Coronary artery (tissue), 2 donors: Measurements from ENCODE around the gene MOB3B.

ENCODE experiments used
- DNase-seq: peaks from one replicate; pipeline ENCODE4 v3.0.0-alpha.2; 2017; ENCODE audit warnings: low spot score
- H3K27ac ChIP-seq, 2 donors: fragments of 200-600 bp; sonication (generic); one replicate each; pipeline ENCODE4 v1.5.1; 2016 to 2019
- H3K4me3 ChIP-seq: fragments of 200-600 bp; sonication (generic); 2 replicates; pipeline ENCODE4 v1.5.1; 2016; ENCODE audit warnings: mild to moderate bottlenecking, moderate library complexity
- TF ChIP-seq, protein P1 (sequence below): fragments of 200-600 bp; sonication (generic); IDR thresholded peaks from one replicate; pipeline ENCODE4 v1.5.1; 2019; ENCODE audit warnings: antibody characterized with exemption

MOB3B gene

DNA sequence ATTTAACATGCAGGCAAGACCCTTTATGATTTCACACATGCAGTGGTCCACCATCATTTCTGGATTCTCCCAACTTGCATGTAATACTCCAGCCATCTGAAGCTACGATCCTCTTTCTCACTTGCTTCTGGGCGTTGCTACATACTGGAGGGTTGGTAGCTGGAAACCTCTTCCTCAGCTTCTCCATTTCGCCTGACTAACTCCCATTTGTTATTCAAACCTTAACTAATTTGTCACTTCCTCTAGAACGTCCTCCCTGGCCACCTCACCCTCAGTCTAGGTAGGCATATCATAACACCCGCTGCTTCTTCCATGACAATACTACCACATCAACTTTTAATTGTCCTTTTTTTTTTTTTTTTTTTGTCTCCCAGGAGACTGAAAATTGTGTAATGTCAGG, 160.0 kb downstream of the MOB3B start:
- TF ChIP-seq, protein P1, sequence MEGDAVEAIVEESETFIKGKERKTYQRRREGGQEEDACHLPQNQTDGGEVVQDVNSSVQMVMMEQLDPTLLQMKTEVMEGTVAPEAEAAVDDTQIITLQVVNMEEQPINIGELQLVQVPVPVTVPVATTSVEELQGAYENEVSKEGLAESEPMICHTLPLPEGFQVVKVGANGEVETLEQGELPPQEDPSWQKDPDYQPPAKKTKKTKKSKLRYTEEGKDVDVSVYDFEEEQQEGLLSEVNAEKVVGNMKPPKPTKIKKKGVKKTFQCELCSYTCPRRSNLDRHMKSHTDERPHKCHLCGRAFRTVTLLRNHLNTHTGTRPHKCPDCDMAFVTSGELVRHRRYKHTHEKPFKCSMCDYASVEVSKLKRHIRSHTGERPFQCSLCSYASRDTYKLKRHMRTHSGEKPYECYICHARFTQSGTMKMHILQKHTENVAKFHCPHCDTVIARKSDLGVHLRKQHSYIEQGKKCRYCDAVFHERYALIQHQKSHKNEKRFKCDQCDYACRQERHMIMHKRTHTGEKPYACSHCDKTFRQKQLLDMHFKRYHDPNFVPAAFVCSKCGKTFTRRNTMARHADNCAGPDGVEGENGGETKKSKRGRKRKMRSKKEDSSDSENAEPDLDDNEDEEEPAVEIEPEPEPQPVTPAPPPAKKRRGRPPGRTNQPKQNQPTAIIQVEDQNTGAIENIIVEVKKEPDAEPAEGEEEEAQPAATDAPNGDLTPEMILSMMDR, result no peak
- no peak overlapping the region for H3K27ac ChIP-seq
- no peak overlapping the region for H3K4me3 ChIP-seq
- DNase-seq, result no peak

DNA sequence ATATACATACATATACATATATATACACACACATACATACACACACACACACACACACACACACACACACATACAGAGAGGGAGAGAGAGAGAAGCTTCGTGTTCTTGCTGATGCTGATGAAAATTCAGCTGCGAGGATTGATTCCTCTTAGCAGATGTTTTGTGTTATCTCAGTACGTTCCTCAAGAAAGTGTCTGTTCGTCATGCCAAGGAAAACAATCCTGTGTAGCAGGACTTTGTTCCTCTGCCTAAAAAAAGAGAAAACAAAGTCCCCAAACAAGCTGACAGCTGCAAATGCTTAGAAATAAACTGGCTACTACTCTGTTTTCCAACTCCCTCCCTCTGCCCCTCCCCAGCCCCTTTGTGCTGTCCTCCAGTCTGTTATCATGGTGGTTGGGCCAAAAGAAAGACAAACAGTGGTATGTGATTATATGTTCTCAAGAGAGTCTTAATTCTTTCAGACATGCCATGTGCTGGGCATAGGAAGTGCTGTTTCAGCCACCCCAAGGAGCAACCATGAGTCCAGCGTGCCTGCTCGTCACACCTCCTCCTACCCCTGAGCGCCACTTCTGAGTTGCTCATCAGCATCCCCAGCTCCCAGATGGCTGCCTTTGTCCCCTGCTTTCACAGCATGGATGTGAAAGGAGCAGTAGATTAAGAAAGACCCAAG, 161.2 kb downstream of the MOB3B start:
- Histone ChIP-seq H3K27ac (peak overlapping the region in 1 of 2 donors; percentile 23), H3K4me3 (peak overlapping the region; percentile 22)
- no peak for DNase-seq
- TF ChIP-seq, protein P1, result no peak

DNA sequence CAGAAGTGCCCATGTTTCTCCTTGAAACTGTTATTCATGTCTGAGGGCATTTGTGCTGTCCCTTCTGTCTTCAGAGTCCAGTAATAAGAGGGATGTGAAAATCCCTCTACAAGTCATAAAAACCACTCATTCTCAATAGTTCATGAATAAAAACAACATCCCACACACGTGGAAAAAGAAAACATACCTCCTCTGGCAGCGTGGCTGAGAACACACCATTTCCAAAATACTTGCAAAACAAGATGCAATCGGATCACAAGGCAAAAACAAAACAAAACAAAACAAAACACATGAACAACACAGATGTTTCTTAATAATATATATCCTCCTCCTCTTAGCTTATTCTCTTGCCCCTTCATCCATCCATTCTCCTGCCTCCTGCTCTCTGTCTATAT, 161.7 kb downstream of the MOB3B start:
- Histone ChIP-seq H3K4me3 (no peak overlapping the region), H3K27ac (peak overlapping the region; percentile 4 to 23)
- TF ChIP-seq, protein P1, result no peak
- DNase-seq, result no peak

DNA sequence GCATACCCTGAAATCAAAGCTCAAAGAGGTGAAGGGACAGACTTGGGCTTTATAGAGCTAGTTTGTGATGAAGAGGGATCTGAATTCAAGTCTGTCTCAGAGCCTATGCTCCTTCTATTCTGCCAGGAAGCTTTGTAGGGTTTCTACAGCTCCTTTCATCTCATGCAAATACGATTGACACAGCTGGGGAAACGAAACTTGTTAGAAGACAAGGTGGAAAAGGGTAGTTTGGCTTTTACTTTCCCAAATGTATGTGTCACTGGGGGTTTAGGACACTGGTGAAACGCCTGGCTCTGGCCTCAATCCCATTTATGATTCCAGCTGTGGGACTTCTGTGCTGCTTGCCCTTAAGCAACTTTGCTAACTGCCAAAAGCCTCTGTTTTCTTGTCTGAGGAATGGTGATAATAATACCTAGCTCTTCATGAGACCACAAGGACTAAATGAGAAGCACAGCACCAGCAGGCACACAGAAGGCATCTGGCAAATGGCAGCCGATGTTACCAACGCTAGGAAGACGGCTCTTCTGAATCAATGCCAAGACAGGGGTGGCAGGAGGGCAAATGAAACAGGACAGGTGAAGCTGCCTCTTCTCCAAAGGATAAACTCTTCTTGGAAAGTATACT, 162.3 kb downstream of the MOB3B start:
- DNase-seq, result no peak
- peak overlapping the region; percentile 4 to 7 for H3K27ac ChIP-seq
- TF ChIP-seq, protein P1, result no peak
- H3K4me3 ChIP-seq, result no peak overlapping the region

DNA sequence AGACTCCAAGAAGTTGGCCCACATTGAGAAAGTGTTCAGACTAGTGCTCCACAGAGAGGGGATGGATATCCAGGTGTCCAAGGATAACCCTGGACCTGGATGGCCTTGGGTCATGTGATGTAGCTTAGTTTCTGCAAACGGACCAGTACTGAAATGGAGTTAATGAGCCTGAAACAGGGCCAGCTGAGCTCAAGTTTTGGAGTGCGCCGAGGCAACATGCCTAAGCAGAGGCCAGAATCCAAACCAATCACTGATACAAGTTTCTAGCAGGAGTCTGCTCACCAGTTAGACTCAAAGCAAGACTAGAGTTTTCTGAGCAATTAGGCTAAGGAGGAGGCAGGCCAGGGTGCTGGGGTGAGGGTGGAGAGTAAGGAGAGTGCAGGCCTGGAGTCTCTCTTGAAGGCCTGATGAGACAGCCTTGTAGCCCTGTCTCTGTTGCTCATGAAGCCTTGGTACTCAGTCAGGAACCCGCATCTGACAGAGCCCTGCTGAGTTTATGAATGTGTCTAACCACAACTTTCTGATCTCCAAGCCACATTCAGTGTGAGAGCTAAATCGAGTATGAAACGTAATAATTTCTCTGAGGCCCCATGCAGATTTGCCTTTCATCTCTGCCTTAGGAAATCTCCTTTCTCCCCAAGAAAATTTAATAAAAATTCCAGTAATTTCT, 163.8 kb downstream of the MOB3B start:
- Histone ChIP-seq H3K4me3 (no peak overlapping the region), H3K27ac (peak overlapping the region; percentile 9 to 20)
- TF ChIP-seq, protein P1, result no peak
- DNase-seq, result no peak

DNA sequence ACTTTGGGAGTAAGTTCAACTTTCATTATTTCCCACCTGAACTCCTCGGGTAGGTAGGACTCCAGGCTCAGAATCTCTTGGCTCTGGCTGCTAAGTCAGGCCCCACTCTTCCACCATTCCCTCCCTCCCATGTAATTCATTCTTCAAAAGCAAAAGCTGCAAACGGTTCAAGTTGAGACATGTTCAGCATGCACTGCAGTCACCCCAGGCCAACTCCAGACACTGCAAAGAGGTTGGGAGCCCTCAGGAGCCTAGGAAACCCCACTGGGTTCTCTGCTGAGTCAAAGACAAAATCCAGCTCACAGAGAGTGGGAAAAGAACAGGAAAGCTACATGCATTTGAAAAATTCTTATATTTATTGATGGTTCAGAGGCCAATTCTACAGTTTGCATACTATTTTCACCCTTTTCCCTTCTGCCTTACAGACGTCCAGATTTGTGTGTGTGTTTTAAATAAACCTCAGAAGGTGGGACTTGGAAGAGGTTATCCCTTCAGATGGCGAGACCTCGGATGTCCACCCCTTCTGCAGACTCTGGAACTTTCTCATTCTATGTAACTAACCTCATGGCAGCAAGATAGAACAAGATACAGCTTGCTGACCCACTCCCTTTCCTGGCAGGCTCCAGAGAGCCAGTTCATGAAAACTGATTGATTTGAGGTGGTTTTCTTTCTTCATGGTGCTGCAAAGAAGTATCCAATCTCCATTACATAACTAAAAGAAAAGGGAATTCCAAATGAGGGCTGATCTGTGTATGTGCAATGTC, 167.0 kb downstream of the MOB3B start:
- Histone ChIP-seq H3K4me3 (no peak overlapping the region), H3K27ac (no peak overlapping the region)
- DNase-seq, result no peak
- TF ChIP-seq, protein P1, result no peak
